Epithelial cell of esophagus (primary cell): ENCODE results near the gene CACNA1B.
"Not testable (repeated sequence)": the region's sequence is repeated elsewhere in the genome, so short reads cannot be mapped to it uniquely, and the experiment has no call there.

Source experiments
- DNase-seq: peaks from one replicate; pipeline ENCODE4 v3.0.0; 2010; ENCODE audit warnings: low read depth
- H3K4me3 ChIP-seq: 2 replicates; pipeline ENCODE4 v1.5.1; 2011; ENCODE audit warnings: mild to moderate bottlenecking, low read length, control low read depth
- CTCF ChIP-seq: IDR thresholded peaks from 2 replicates; pipeline ENCODE4 v1.5.1; 2011; ENCODE audit warnings: low read depth, mild to moderate bottlenecking, low read length, control low read depth, inconsistent platforms; ENCODE audit not compliant: insufficient read depth; ENCODE audit errors: missing control alignments

Gene CACNA1B

GRCh38 chr9:138082918-138083636 is 205.5 kb downstream of the CACNA1B start:
- no peak for DNase-seq
- no peak for TF ChIP-seq CTCF
- H3K4me3 ChIP-seq = no peak overlapping the region

- no peak for TF ChIP-seq CTCF
- no peak for DNase-seq
- no peak overlapping the region for H3K4me3 ChIP-seq
Measured at GRCh38 chr9:138083873-138084272, 206.3 kb downstream of the CACNA1B start.

- DNase-seq = no peak
- TF ChIP-seq CTCF = no peak
- no peak overlapping the region for H3K4me3 ChIP-seq
Measured at GRCh38 chr9:138085568-138085967, 208.0 kb downstream of the CACNA1B start.

- H3K4me3 ChIP-seq = not testable (repeated sequence)
- DNase-seq = peak; percentile 36
Measured at GRCh38 chr9:138092057-138092456, 214.5 kb downstream of the CACNA1B start.

DNA sequence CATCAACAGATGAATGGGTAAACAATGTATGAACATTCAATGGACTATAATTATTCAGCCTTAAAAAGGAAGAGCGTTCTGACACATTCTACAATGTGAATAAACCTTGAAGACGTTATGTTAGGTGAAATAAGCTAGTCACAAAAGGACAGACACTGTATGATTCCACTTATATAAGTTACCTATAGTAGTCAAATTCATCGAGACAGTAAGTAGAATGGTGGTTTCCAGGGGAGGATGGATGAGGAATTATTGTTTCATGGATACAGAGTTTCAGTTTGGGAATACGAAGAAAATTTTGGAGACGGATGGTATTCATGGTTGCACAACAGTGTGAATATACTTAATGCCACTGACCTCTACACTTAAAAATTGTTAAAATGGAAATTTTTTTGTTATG is 216.4 kb downstream of the CACNA1B start:
- DNase-seq = no peak
- no peak for TF ChIP-seq CTCF
- H3K4me3 ChIP-seq = no peak overlapping the region

DNA sequence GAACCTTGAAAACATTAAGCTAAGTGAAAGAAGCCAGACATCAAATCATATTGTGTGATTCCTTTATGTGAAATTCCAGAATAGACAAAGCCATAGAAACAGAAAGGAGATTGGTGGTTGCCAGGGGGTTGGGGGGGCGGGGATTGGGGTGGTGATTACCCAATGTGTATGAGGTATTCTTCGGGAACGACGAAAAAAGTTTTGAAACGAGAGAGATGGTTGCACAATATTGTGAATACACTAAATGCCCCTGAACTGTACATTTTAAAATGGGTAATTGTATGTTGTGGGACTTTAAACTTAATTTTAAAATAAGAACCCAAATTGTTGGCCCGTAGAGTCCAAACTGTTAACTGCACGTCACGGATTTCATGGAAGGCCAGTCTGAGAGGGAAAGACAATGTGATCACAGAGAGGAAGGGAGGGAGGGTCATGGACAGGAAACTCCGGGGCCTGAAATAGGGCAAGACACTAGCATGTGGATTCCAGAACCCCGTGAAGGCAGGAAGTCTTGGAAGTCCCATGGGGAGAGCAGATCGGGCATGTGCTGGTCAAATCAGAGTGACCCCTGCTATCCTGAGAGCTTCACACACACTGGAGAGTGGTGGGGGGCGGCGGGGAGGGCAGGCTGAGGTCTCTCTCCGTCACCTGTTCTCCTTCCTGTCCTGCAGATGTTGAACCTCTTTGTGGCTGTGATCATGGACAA is 218.4 kb downstream of the CACNA1B start:
- H3K4me3 ChIP-seq = no peak overlapping the region
- no peak for DNase-seq
- no peak for TF ChIP-seq CTCF

DNA sequence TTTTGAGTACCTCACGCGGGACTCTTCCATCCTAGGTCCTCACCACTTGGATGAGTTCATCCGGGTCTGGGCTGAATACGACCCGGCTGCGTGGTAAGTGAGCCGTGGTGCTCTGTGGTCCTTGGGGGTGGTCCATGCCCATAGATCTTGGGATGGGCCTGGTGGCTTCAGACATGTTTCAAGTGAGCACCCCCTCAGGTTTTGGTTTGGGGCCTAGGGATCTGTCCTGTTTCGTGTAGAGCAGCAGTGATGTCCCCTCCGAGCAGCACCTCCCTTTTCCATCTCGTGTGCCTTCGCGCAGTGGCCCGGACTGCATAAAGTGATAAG is 218.9 kb downstream of the CACNA1B start:
- DNase-seq = no peak
- H3K4me3 ChIP-seq = no peak overlapping the region
- TF ChIP-seq CTCF = no peak
